NCI-H526 (cell line): ENCODE measurements around the gene GSTM2.

Source experiments
- DNase-seq, 2 experiments: peaks; one replicate each; lab custom pipeline; 2025; lab: John Stamatoyannopoulos, UW

GSTM2 gene

GRCh38 chr1:109716570-109717090 lies 48.8 kb downstream of the GSTM2 start:
- no peak for DNase-seq

- DNase-seq: no peak
These were observed 49.9 kb downstream of the GSTM2 start for GRCh38 chr1:109717729-109718128.

GRCh38 chr1:109718495-109718894 lies 50.6 kb downstream of the GSTM2 start:
- peak in 1 of 2 experiments; percentile 45 for DNase-seq

GRCh38 chr1:109719337-109719837 lies 51.5 kb downstream of the GSTM2 start:
- DNase-seq: no peak

- no peak for DNase-seq
These were observed 53.2 kb downstream of the GSTM2 start for GRCh38 chr1:109721042-109721441.

- DNase-seq: no peak
These were observed 54.1 kb downstream of the GSTM2 start for GRCh38 chr1:109721971-109722370.

GRCh38 chr1:109722908-109723691 lies 55.2 kb downstream of the GSTM2 start:
- DNase-seq: peak; percentile 48 to 74
